Skin epidermis (tissue), 12 donors: ENCODE measurements around the gene DDX17.
A peak's percentile ranks its signal among the peaks of the same experiment; 100 is the strongest.
"Not testable (repeated sequence)": the region's sequence is repeated elsewhere in the genome, so short reads cannot be mapped to it uniquely, and the experiment has no call there.

Experiments
- H3K27ac ChIP-seq, 21 experiments: fragments of 200-600 bp; sonication (generic) in 11 of 21; one replicate each; pipeline ENCODE4 v1.5.0; 2020; ENCODE audit warnings: mild to moderate bottlenecking in 3 of 21, inconsistent platforms in 2 of 21, moderate library complexity in 2 of 21
- H3K4me3 ChIP-seq, 7 experiments: fragments of 200-600 bp; sonication (generic) in 2 of 7; one replicate each; pipeline ENCODE4 v1.5.0; 2020; ENCODE audit warnings: inconsistent platforms in 2 of 7, mild to moderate bottlenecking in 2 of 7, moderate library complexity in 1 of 7

DDX17 gene

GRCh38 chr22:38494939-38495338 is 11.2 kb downstream of the DDX17 start:
- H3K27ac ChIP-seq = no peak overlapping the region
- H3K4me3 ChIP-seq = no peak overlapping the region

DNA sequence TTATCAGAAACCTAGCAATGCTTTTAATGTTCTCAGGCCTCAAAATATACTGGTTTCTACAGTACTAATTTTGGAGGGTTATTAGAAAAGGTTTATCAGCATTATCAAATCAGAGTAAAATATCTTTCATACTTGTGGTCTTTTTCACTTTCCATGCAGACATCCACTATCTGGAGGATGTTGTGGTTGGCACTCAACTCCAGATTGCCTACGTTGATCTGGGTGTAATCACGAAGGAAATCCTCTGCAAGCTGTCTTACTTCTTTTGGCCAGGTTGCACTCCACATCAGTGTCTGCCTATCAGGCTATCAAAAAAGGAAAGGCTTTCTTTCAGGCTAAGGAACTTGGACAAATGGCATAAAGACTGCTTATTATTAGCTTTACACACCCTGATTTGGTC is 11.6 kb downstream of the DDX17 start:
- Histone ChIP-seq H3K4me3 (no peak overlapping the region), H3K27ac (no peak overlapping the region)

DNA sequence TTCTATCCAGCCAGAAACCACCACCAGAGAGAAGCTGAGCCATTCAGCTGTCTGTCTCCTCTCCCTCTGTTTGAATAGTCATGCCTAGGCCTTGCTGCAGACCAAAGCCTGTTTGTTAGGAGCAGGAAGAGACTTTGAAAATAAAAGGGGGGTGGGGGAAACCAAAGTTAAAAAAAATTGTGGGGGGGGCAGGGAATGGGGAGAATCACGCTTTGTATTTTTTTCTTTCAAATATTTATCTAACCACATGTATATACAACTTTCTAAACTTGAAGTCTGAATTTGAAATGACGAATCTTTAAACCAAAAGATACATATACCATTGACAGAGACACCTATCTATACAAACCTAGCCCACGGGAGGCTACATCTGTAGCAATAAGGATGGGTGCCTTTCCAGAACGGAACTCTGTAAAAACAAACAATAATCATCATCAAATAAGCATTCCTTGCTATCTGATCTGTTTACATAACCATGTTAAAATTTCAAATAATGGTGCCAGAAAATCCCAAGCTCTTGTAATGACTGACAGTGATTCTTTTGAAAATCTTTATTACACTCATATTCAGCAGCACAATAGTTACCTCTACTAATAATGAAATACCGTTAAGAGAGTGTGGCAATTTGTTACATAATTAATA is 14.3 kb downstream of the DDX17 start:
- H3K27ac ChIP-seq = no peak overlapping the region

DNA sequence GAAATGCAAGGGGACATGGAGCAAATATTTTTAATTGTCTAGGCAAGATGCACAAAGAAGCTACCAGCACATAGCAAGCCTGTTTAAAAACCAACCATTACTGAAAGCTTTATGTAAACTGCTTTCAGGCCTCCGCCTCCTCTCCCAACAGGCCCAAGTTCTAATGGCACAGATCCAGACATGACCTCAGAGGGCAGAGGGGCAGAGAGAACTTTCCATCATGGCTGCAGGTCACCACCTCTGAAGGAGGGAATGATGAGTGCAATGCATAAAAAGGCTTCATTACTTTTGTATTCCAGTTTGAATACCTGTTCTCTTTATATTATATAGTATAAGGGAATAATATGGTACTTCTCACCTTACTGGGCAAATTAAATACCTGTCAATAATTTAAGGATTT is 15.2 kb downstream of the DDX17 start:
- Histone ChIP-seq H3K27ac (peak overlapping the region in 2 of 21 experiments; percentile 0 to 15), H3K4me3 (no peak overlapping the region)

More for the DNA sequence above, 14.3 kb downstream of the DDX17 start:
- H3K4me3 ChIP-seq = no peak overlapping the region

DNA sequence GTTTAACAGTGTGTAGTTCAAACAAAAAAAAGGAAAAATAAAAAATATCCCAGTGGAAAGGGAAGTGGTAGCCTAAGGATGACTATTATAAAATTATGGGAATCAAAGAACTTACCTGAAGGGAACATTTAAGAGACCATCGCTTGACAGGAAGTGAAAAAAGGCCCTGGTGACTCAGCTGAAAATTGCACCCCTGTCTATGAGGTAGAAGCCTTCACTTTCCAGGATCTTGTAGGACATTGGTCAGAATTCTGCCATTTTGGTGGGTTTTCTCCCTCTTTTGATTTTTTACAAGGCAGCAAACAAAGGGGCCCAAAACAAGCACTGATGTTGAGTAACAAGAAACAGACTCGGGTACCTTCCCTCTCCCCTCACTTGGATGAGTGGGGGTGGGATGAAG is 15.6 kb downstream of the DDX17 start:
- Histone ChIP-seq H3K4me3 (no peak overlapping the region), H3K27ac (peak overlapping the region in 2 of 21 experiments; percentile 0 to 15)

GRCh38 chr22:38489561-38490145 is 16.5 kb downstream of the DDX17 start:
- Histone ChIP-seq H3K27ac (no peak overlapping the region), H3K4me3 (no peak overlapping the region)

GRCh38 chr22:38489142-38489541 is 17.0 kb downstream of the DDX17 start:
- H3K27ac ChIP-seq = no peak overlapping the region

DNA sequence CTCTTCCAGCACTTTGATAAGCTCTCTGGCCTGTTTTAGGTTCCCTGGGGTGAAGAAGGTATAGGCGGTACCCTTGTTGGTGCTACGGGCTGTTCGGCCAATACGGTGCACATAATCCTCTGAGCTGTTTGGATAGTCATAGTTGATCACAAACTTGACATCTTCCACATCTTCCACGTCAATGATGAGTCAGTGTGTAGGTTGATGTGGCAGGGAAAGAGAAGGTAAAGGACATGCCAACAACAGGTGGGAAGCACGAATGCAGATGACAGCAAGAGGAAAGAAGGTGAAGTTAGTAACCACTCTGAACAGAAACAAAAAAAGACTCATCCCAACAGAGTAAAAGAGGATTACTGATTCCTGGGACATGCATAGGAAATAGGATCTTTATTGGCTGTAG is 18.2 kb downstream of the DDX17 start:
- Histone ChIP-seq H3K4me3 (no peak overlapping the region), H3K27ac (no peak overlapping the region)

More at GRCh38 chr22:38489142-38489541, 17.0 kb downstream of the DDX17 start:
- no peak overlapping the region for H3K4me3 ChIP-seq

DNA sequence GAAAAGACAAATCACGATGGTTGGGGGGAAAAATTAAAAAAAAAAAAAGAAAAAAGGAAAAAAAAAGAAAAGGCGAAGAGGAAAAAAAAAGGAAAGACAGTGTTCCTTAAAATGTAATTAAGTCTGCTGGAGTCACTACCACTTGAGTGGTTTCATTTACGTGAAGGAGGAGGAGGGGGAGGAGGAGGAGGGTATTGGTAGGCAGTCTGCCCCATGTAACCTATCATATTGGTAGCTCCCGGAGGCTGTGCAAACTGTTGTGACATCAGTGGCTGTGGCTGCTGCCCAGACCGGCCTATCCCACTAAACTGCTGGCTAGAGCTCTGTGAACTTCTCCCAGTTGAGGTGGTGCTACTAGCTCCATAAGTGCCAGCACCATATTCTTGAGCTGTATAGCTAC is 20.3 kb downstream of the DDX17 start:
- H3K27ac ChIP-seq = no peak overlapping the region
- no peak overlapping the region for H3K4me3 ChIP-seq

DNA sequence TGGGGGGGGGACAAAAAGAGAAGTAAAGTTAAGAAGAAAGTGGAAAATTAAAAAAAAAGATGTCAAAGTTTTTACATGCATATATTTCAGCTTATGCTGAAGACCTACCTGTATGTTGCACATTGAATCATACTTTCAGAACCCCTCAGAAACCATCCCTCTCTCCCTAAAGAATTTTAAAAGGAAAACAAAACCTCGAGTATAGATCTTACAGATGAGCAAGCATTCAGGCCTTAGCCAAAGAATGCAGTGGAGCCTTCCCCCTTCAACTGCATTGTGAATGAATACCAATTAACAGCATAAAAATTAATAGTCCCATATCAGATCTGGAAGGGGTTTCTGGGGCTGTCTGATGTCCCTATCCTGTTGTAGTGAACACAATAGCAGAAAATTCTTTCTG is 21.9 kb downstream of the DDX17 start:
- H3K4me3 ChIP-seq = no peak overlapping the region
- no peak overlapping the region for H3K27ac ChIP-seq

- Histone ChIP-seq H3K27ac (no peak overlapping the region), H3K4me3 (no peak overlapping the region)
Measured at GRCh38 chr22:38482662-38483308, 23.3 kb downstream of the DDX17 start.

DNA sequence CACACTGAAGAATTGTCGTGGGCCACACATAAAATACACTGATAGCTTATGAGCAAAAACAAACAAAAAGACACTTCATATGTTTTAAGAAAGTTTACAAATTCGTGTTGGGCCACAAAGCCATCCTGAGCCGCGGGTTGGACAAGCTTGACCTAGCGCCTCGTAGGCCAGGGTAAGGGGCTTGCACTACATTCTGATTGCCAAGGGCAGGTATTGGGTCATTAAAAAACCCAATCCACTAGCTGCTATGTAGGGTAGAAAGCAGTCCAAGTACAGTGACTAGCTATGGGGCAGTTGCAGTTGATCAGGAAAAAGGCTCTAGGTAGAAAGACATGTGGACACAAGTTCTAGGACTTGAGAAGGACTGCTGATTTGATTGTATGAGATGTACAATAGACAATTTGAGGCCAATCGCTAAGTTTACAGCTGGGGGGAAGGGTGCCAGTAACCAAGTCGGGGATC is 24.2 kb downstream of the DDX17 start:
- H3K4me3 ChIP-seq = no peak overlapping the region
- no peak overlapping the region for H3K27ac ChIP-seq

GRCh38 chr22:38481162-38481870 is 24.8 kb downstream of the DDX17 start:
- Histone ChIP-seq H3K27ac (no peak overlapping the region), H3K4me3 (no peak overlapping the region)

DNA sequence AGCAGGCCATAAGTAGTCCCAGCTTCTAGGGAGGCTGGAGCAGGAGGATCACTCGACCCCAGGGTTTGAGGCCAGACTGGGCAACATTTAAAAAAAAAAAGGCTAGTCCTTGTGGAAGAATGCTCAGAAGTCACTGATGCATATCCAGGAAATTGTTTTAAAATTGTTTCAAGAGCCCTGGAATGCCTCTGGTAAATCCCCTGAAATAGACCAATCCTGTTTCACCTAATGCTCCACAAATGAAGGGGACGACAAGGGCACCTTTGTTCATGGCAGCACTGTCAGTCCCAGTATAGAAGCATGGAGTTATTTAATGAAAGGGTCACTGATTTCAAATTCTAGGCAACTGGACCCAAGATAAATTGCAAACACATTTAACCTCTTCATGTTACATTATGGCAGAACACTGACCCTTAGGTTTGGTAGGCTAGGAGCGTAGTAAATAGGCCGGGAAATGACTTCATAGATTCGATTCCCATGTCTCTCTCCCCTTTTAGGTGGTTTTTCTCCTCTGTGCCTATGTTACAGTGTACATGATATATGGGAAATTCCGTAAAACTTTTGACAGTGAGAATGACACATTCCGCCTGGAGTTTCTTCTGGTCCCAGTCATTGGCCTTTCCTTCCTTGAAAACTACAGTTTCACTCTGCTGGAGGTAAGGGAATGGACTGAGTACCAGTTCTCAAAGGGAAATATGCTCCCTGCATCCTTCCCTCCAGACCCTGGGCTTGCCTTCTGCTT is 26.8 kb downstream of the DDX17 start:
- H3K27ac ChIP-seq = peak overlapping the region in 1 of 21 experiments; percentile 6

GRCh38 chr22:38477585-38477984 is 28.5 kb downstream of the DDX17 start:
- no peak overlapping the region for H3K4me3 ChIP-seq
- no peak overlapping the region for H3K27ac ChIP-seq

More for the DNA sequence above, 26.8 kb downstream of the DDX17 start:
- no peak overlapping the region for H3K4me3 ChIP-seq

DNA sequence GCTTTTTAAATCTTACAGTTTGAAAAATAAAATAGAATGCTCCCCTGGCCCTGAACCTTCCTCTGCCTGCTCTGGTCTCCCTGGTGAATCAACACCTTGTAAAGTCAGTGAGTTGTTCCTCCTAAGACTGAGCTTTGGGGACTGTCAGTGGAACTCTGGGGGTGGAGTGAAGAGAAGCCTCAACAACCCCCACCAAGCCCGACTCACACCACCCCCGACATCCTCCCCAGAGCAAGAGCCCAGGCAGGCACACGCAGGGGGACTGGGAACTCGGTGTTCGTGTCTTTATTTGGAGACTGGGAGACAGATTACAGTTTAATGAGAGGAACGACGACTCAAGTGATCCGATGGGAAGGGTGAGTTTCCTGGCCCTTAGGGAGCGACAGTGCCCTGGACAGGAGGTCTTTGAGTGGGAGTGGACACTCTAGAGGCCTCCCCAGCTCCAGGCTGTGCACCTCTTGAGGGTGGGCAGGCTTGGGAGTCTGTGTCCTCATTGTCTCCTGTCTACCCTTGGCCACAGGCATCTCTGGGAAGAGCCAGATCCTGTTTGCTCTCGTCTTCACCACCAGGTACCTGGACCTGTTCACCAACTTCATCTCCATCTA is 32.0 kb downstream of the DDX17 start:
- Histone ChIP-seq H3K27ac (no peak overlapping the region), H3K4me3 (no peak overlapping the region)

- Histone ChIP-seq H3K27ac (no peak overlapping the region), H3K4me3 (no peak overlapping the region)
Measured at GRCh38 chr22:38471237-38471636, 34.9 kb downstream of the DDX17 start.

DNA sequence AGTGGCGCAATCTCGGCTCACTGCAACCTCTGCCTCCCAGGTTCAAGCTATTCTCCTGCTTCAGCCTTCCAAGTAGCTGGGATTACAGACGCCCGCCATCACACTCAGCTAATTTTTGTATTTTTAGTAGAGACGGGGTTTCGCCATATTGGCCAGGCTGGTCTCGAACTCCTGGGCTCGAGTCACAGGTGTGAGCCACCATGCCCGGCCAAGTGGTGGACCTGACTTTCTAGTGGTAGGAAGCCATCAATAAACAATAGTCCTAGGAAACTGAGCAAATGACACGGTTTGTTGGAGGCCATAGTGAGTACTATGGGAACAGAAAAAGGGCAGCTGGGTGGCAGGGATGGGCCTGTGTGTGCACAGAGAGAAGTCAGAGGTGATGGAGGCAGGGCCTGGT is 35.9 kb downstream of the DDX17 start:
- H3K27ac ChIP-seq, H3K4me3 ChIP-seq: not testable (repeated sequence)

GRCh38 chr22:38469306-38469781 is 36.8 kb downstream of the DDX17 start:
- Histone ChIP-seq H3K4me3 (peak overlapping the region in 2 of 7 experiments; percentile 43 to 49), H3K27ac (peak overlapping the region in 1 of 21 experiments; percentile 8)
